Measurements from ENCODE around the gene LAMC1. TPM values are rescaled to one million over a fixed set of nuclear protein-coding genes. Genes with fewer than 3 reads are reported as not detected.

LAMC1 gene
- total and polyA plus RNA-seq, 10 of the 15 experiments (the other 5 are each of a cell fraction or from before 2014, with no cell fraction given), result 4.6 to 51.4 (median 25.6) TPM

GRCh38 chr1:183167676-183168075, 144.5 kb downstream of the LAMC1 start:
- no peak overlapping the region for H3K4me3 ChIP-seq
- ChIA-PET POLR2A (interaction anchor here (0.6 kb wide), 1 partner anchor 8 kb away, joined by 7 read pairs; no protein-coding TSS in a partner anchor), CTCF (interaction anchor here (0.6 to 1.5 kb wide), 4 partner anchors 23 to 60 kb away, joined by 3 to 7 read pairs (median 3); no protein-coding TSS in a partner anchor), SMC1A (ENCODE audit: uncharacterized antibody, unreplicated experiment) (interaction anchor here (0.9 to 1.2 kb wide), 3 partner anchors 12 to 51 kb away, joined by 3 read pairs; no protein-coding TSS in a partner anchor), RAD21 (ENCODE audit: unreplicated experiment) (no interaction called here)
- H3K27me3 ChIP-seq (replicated peaks in 1 of 2; ENCODE audit: control insufficient read depth in 2 of 2, insufficient read depth in 2 of 2, low read length in 1 of 2), result no peaks in the 10 kb centered on the region
- FAIRE-seq (no peak), ATAC-seq (no peak), DNase-seq (ENCODE audit: low read depth, low spot score) (no peak)
- no peaks in the 10 kb centered on the region for H4K20me1 ChIP-seq (ENCODE audit: control insufficient read depth, insufficient read depth)
- H3K4me2 ChIP-seq (ENCODE audit: control insufficient read depth, insufficient read depth), result no peak overlapping the region
- no peaks in the 10 kb centered on the region for H3K79me2 ChIP-seq (ENCODE audit: control insufficient read depth, insufficient read depth, low read length)
- in situ Hi-C loops (cut with MboI) (no loop called here), intact Hi-C loops (cut with micrococcal nuclease; ENCODE audit: unreplicated experiment) (no loop called here)
- 100% methylated on average over 1 of the region's 1 CpG for WGBS (ENCODE audit: insufficient coverage, insufficient replicate concordance, low lambda C conversion rate, missing lambda C conversion rate)
- no TSS peak for BruUV-seq (replicated peaks)
- H3K27ac ChIP-seq (ENCODE audit: control insufficient read depth, insufficient read depth), result no peak overlapping the region
- TF ChIP-seq TAF1 (IDR thresholded peaks at IDR 0.05; ENCODE audit: borderline replicate concordance, low read depth, low read length) (no peak), BCLAF1 (IDR thresholded peaks at IDR 0.05) (no peak), BCL11A (IDR thresholded peaks at IDR 0.05; ENCODE audit: low read depth, low read length) (no peak), CHD4 (IDR thresholded peaks at IDR 0.05) (no peak), IRF5 (IDR thresholded peaks at IDR 0.05; ENCODE audit: borderline replicate concordance) (no peak), TBL1XR1 (IDR thresholded peaks at IDR 0.05; ENCODE audit: low read depth, low read length) (no peak), STAT1 (conservative IDR thresholded peaks at IDR 0.05) (no peak), HSF1 (IDR thresholded peaks at IDR 0.05; ENCODE audit: low read depth, low read length) (no peak), SP1 (IDR thresholded peaks at IDR 0.05; ENCODE audit: low read depth, low read length) (no peak), POLR2A (IDR thresholded peaks at IDR 0.05; ENCODE audit: low read depth, low read length) (no peak), HDGF (IDR thresholded peaks at IDR 0.05) (no peak), EED (IDR thresholded peaks at IDR 0.05; ENCODE audit: low read depth) (no peak), ZNF274 (IDR thresholded peaks at IDR 0.05; ENCODE audit: insufficient read depth, insufficient read length) (no peak), NFIC (IDR thresholded peaks at IDR 0.05; ENCODE audit: low read depth, low read length) (no peak), ZZZ3 (IDR thresholded peaks at IDR 0.05; ENCODE audit: control insufficient read depth, insufficient read length, low read depth) (no peak), PAX8 (IDR thresholded peaks at IDR 0.05) (no peak), TCF12 (IDR thresholded peaks at IDR 0.05; ENCODE audit: low read depth, low read length) (no peak), USF2 (IDR thresholded peaks at IDR 0.05; ENCODE audit: borderline replicate concordance, low read depth, low read length) (no peak)
- TF ChIP-seq, protein P1, sequence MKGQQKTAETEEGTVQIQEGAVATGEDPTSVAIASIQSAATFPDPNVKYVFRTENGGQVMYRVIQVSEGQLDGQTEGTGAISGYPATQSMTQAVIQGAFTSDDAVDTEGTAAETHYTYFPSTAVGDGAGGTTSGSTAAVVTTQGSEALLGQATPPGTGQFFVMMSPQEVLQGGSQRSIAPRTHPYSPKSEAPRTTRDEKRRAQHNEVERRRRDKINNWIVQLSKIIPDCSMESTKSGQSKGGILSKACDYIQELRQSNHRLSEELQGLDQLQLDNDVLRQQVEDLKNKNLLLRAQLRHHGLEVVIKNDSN (IDR thresholded peaks at IDR 0.05; ENCODE audit: borderline replicate concordance, extremely low read length, insufficient read depth, low read depth, low read length), result no peak
- no peaks in the 10 kb centered on the region for H3K36me3 ChIP-seq (ENCODE audit: control insufficient read depth in 2 of 2, insufficient read depth in 2 of 2, low read length in 1 of 2)
- H2AFZ ChIP-seq (ENCODE audit: control insufficient read depth, low read depth, low read length), result no peak overlapping the region
- no peaks in the 10 kb centered on the region for H3K9me3 ChIP-seq (replicated peaks; ENCODE audit: control insufficient read depth, insufficient read depth, low read length)
- H3K9ac ChIP-seq (ENCODE audit: control insufficient read depth, insufficient read depth, low read length), result no peak overlapping the region
- no peaks in the 10 kb centered on the region for H3K4me1 ChIP-seq (ENCODE audit: control insufficient read depth, insufficient read depth, low read length)
